Medulla oblongata (tissue), 1 donor: ENCODE data around the gene TRIM10.

Source experiments
- DNase-seq: peaks from one replicate; pipeline ENCODE4 v3.0.0-alpha.2; 2015; ENCODE audit errors: extremely low spot score

Gene TRIM10, protein sequence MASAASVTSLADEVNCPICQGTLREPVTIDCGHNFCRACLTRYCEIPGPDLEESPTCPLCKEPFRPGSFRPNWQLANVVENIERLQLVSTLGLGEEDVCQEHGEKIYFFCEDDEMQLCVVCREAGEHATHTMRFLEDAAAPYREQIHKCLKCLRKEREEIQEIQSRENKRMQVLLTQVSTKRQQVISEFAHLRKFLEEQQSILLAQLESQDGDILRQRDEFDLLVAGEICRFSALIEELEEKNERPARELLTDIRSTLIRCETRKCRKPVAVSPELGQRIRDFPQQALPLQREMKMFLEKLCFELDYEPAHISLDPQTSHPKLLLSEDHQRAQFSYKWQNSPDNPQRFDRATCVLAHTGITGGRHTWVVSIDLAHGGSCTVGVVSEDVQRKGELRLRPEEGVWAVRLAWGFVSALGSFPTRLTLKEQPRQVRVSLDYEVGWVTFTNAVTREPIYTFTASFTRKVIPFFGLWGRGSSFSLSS

DNA sequence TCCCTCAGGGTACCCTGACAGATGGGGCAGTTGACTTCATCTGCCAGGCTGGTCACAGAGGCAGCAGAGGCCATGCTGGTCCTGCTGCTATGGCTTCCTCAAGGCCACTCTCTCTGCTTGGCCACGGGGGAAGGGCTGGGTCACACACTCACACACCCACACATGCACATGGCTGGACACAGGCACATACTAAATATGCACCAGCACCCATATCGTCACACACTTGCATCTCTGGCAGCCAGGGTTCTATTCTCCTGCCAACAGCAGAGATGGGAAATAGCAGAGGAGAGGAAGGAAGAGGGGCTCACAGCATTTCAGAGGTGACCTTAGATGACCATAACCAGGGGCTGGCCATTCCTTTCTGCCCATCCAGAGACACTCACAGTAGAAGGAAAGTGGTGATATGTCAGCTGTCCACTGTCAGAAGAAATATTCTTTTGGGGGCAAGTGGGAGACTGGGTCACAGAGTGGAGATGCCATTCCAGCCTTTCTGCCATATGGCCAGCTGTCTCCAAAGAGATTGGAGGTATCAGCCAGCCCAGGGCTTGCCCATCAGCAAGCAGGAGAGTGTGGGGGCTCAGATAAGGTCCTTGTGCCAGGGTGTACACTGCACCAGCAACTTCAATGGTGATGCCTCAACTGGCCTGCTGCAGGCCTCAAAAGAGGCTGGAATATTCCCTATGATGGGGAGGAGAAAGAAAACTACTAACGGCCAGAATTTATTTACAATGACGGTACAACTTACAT, at the start of gene TRIM10:
TSS of gene TRIM10 (minus strand) at position 427 of the 747 bp plus-strand sequence. CDS start at position 74, 353 bp downstream.
- DNase-seq = no peak

DNA sequence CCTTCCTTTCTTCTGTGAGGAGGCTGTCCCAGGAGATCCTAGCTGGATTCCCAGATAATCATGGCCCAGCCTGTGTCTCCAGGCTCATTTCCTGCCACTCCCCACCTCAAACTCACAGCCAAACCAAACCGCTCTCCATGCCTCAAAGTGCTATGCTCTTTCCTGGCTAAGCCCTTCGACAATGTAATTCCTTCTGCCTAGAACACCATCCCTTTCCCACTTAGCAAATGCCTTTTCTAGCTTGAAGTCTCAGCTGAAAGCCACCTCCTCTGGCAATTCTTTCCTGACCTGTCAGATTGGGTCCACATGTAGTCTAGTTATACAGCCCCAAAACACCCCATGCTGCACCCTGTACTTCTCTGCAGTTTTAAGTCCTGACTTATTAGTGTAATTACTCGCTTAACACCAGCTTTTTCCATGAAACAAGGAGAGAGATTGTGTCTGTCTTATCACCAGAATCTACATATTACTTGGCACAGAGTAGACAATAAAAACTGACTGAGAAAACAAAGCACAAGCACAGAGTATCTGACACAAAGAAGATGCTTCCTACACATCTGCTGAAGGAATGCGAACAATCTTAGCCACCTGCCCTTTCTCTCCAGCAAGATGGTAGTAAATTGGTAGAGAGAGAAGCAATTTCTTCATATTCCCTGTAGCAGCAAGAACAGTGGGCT, 46.7 kb upstream of the TRIM10 start:
- DNase-seq = no peak

DNA sequence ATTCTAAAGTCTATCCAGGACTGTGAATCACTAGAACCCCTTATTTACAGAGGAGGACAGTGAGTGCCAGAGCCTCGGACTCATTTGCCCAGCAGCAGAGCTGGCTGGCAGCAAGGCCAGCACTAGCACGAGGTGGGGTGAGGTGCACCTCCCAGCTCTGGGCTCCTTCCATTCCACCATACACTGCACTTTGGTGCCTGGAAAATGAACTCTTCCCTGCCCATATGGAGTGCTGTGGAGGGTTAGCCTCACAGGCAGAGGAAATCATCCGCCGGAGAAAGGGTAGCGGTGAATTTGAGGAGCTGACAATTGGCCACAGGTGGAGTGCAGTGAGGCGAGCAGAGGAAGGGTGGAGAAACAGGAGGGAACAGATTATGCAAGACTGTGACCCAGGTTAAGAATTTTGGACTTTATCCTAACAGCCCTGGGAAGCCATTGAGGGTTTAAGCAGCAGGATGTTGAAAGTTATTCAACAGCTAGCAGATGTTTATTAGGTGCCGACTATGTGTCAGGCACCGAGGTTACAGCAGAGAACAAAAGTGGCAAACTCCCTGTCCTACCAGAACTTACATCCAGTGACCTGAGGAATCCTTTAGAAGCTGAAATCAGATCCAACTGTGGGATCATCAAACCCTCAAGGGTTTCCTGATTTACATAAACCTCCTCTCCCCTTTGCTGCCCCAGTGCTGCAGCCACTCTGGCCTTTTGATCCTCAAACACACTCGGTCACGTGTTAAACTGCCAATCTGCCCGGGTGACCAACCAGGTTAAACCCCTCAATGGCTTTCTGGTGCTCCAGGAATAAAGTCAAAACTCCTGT, 46.0 kb upstream of the TRIM10 start:
- DNase-seq = peak; percentile 27

DNA sequence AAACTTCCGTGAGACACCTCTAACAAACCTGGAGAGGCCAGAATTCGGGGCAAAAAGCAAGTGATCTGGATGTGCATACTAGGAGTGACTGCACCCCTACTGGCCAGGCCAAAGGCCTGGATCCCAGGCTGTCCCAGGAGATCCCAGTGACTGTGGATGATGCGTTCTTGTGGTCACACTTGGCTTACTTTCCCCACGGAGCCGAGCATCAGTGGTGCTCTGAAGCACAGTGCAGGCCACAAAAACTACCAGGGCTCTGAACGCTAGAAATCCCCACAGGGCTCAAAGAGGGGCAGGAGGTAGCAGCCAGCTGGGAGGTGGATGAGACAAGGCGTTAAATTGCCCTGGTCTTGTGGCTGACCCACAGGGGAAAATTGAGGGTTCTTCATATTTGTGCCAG, 45.1 kb upstream of the TRIM10 start:
- no peak for DNase-seq

DNA sequence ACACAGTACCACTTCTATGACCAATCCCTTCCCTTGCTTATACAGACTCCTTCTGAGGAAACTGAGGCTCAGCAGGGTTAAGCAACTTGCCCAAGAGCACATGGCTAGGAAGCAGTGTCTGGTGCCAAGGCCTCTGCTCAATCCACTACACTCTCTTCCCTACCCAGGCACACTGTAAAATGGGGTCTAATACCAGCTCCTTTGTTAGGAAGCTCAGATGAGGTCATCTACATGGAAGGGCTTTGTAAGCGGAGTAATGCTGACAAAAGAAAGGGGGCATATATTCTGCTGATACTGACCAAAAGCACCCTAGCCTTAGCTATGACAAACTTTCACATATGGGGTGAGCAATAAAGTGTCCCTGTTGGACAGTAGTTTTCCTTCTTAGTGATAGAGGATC, 43.1 kb upstream of the TRIM10 start:
- peak; percentile 33 for DNase-seq

DNA sequence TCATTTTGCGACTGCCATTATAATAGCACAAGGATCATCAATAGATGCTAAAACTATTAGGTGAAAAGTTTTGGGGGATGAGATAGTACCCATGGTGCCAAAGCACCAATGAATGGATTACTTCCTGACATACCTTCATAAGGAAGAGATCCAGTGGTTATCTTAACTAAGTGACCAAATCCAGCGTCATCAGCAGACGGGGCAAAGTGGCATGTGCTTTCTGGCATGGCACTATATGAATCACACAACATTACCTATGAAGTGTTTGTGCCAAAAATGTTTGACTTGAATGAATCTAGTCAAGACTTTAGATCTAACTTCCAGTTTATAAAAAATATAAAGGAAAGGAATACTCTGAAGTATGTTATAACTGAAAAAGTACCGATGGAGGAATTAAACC, 41.4 kb upstream of the TRIM10 start:
- DNase-seq = no peak

DNA sequence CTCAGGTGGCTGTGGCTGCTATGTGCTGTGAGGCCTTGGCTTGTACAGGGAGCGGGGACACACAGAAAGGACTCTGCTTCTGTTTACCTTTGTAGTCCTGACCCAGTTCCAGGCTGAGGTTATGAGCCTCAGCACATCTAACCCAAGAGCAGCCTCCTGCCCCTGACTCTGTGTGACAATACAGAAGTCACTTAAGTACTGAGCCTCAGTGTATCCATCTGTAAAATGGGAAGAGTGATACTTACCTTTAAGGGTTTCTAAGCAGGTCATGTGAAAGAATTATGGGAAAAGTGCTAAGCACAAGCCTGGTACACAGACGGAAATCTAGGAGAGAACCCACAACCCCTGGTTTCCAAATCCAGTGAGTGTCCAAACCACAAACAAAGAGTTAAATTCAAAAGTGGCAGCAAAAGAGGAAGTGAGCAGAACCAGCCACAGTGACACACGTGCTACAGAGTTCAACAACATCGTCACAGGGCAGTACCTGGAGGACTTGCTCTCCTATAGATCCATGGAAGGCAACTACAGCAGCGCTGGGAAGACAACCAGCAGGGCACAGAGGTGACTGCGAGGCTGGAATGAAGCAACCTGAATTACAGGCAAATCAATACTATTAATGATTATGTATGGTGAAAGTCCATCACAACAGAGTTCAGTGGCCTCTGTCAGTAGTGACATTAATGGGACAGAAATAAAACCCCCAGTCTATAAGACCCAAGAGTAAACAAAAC, 39.7 kb upstream of the TRIM10 start:
- DNase-seq = no peak

DNA sequence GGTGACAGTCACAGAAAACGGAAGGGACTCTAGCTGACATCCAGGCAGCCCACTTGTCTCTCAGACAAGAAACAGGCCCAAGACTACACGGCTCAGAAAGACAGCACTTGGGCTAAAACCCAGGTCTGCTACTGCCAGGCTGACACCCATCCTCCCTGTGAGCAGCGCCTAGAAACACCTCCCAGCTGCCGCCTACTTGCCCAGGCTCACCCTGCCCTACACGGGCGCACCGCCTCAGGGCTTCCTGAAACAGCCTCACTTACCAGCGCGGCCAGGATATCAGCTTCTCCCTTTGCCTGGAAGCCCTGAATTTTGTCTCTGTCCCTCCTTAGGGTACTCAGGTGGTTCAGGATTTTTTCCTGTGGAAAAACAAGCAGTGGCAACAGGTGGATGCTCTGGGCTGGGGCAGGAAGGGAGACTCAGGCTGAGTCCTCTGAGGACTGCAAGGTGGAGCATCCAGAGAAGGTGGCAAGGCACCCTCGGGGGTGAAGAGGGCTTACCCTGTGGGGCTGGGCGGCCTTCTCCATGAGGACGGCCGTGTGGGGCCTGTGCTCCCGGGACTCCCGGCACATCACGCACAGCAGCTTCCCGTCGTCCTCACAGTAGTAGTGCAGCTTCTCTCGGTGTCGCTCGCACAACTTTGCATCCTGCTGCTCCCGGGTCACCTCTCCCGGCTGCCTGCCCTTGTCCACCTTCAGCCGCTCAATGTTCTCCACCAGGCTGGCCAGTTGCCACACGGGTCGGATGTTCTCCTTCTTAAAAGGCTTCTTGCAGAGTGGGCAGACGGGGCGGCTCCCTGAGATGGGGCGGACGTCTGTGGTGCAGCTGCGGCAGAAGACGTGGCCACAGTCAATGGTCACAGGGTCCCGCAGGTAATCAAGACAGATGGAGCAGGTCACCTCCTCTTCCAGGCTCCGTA, 37.4 kb upstream of the TRIM10 start:
- DNase-seq = no peak

DNA sequence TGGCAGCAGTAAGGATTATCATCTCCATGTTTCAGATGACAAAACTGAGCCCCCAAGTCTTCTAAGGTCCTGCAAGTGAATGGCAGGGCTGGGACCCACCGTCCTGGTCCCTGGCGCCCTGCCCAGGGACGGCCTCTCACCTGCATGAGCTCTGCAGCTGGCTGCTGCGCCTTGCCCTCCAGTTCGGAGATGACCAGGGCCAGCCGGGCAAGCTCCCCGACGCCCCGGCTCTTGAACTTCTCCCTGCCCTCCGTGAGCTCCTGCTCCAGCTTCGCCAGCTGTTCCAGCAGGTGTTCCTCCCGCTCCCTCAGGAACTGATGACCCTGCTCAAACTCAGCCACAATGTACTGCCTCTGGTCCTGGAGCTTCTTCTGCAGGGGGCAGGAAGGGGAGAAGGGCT, 35.4 kb upstream of the TRIM10 start:
- no peak for DNase-seq

DNA sequence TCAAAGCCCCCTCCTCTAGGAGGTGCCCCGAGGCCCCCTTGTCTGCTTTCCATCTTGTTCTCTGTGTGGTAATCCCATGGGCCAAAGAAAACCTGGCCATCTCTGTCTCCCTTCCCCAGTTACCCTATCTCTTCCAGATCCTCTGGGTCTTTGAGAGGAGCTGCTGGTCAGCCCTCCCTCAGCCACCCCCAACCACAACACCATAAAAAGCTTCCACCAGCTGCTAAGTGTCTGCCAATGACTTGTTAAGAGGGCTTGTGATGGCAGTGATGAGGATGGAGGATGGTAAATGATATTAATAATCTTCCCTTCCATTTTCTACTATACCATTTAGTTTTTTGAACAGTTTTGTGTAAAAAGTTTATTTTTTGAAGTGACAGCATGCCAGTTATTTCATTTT, 34.9 kb upstream of the TRIM10 start:
- DNase-seq = no peak

DNA sequence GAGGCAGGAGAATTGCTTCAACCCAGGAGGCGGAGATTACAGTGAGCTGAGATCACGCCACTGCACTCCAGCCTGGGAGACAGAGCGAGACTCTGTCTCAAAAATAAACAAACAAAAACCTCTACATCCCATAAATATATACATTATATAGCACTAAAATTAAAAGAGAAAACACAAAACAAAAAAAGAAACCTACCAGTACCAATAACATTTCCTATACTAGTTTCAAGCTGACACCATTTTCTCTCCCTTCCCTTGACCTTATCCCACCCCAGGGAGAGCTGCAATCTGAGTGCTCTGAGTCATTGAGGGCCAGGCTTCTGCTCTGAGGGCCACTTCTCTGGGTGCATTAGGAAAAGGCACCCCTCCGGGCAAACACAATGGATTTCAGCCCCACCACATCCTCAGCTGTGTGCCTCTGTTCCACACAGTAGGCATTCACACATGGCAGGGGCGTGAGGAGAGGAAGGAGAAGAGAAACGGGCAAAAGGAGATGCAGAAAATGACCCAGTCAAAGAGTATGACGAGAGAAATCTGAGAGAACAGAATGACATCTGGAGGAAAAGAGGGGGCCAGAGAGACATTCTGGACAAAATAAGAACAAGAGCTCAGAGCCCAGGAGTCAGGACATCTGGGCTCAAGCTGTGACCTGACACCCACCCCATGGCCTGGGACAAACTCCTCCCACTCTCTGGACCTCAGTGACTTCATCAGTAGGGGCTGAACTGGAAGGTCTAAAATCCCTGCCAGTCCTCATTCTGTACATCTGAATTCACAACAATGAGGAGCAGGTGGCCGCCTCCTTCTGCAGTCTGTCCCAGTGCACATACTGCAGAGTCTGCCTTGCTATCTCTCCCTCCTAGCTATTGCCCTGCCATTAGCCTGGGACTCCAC, 34.0 kb upstream of the TRIM10 start:
- no peak for DNase-seq

DNA sequence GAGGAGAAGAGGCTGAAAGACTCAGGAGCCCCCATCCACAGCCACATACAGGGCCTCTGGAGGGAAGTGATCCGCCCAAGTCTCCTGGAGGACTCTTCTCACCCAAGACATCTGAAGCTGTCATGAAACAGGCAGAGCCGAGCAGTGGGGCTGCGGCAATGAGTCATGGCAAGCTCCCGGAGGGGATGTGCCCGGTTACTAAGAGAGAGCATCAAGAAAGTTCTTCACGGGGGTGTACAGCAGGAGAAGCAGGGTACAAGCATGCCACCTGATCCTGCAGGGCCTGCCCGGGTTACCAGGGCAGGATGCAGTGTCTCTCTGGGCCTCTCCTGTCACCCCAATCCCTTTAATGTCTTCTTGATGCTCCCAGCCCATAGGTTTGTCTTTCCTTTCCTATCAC, 31.1 kb upstream of the TRIM10 start:
- no peak for DNase-seq

DNA sequence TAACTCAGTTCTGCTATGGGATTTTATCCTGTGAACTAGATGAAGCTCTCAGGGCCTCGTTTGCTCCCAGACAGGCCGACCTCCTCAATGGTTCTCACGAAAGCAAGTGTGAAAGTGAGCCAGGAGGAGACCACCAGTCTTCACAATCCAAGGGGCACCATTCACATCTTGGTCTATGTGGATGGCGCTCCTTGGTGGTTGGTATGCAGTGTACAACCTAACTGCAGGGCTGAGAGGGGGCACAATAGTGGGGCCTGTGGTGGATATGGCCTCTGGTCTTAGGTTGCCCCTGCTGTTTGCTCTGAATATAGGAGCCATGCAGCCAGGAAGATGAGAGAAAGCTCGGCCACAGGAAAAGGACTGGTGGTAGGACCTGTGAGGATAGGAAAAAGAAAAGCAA, 27.5 kb upstream of the TRIM10 start:
- no peak for DNase-seq

DNA sequence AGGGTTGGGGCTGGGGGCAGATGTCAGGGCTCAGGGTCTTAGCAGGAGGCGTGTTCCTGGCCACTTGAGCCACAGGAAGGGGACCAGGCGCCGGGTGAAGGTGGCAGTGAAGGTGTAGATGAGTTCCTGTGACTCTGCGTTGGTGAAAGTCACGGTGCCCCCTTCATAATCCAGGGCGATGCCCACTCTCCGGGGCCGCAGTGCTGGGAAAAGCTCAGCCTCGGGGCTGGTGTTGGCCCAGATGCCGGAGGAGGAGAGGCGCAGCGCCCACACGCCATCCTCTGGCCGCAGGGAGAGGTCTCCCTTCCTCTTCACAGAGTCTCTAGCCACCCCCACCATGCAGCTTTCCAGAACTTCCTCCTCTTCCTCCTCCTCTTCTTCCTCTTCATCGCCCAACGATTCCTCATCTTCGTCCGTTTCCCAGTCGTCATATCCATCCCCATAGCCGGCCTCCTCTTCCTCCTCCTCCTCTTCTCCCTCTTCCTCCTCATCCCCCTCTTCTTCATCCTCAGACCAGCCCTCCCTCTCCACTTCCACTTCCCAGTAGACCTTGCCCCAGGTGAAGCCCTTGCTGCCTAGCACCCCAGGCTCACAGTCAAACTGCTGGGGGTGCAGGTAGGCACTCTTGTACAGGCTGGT, 25.0 kb upstream of the TRIM10 start:
- no peak for DNase-seq

DNA sequence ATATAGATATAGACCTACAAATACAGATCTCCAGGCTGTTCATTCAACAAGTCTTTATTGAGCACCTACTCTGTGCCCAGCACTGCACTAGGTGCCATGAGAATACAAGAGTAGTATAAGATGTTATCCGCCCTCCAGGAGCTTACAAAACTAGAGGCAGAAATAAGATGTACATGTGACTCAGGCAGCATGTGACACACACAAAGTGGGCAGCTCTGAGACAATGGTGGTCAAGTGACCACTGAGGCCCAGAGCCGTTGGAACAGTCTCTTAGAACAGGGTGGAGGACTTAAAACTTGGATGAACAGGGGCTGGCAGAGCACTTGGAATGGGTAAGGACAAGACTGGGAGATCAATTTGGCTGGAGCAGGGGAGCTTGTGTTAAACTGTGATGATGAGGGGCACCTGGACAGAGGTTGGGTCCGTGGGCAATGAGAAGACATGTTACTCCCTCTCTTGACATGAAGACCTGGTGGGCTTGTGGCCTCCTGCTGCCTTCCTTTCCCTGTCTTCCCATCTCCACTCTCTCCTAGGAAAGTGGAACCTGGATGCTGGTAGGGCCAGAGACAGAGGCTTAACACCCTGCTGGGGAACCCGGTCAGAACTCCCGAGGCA, 23.5 kb upstream of the TRIM10 start:
- DNase-seq = no peak

DNA sequence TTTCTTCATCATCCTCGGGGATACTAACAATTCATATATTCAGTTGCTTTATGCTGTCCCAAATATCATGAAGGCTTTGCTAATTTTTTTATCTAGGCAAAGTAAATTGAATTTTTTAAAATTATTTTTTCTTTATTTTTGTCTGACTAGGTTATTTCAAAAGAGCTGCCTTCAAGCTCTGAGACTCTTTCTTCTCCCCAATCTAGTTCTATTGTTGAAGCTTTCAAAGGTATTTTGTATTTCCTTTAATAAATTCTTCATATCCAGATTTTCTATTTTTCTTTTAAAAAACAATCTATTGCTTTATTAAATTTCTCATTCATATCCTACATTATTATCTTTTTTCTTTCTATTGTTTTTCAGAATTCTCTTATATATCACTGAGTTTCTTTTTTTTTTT, 19.1 kb upstream of the TRIM10 start:
- DNase-seq = no peak

DNA sequence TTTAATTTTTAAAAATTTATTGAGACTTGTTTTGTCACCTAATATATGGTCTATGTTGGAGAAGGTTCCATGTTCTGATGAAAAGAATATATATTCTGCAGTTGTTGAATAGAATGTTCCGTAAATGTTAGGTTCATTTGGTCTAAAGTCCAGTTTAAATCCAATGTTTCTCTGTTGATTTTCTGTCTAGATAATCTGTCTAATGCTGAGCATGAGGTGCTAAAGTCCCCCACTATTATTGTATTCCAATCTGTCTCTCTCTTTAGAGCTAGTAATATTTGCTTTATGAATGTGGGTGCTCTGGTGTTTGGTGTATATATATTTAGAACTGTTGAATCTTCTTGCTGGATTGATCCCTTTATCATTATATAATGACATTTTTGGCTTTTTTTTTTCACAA, 17.8 kb upstream of the TRIM10 start:
- no peak for DNase-seq

DNA sequence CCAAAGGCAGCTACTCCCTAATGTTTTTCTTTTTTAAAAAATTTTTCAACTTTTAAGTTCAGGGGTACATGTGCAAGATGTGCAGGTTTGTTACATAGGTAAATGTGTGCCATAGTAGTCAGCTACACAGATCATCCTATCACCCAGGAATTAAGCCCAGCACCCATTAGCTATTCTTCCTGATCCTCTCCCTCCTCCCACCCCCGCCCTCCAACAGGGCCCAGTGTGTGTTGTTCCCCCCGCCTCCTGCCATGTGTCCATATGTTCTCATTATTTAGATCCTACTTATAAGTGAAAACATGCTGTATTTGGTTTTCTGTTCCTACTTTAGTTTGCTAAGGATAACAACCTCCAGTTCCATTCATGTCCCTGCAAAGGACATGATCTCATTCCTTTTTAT, 14.8 kb upstream of the TRIM10 start:
- no peak for DNase-seq
